Osteoblast (primary cell): Measurements from ENCODE around the gene LRRC55. TPM values are rescaled to one million over a fixed set of nuclear protein-coding genes. Genes with fewer than 3 reads are reported as not detected.

Experiments used
- DNase-seq: peaks from one replicate; pipeline ENCODE4 v3.0.0; 2011; ENCODE audit warnings: low spot score, mixed read lengths; ENCODE audit not compliant: insufficient read length; ENCODE audit errors: missing footprints
- H2AFZ ChIP-seq: 2 replicates; pipeline ENCODE4 v1.6.0; 2011; ENCODE audit warnings: mild to moderate bottlenecking, low read length
- H3K27ac ChIP-seq: 2 replicates; pipeline ENCODE4 v1.5.1; 2011; ENCODE audit warnings: mild to moderate bottlenecking, low read depth, low read length, moderate library complexity
- H3K27me3 ChIP-seq: 2 replicates; pipeline ENCODE4 v1.6.0; 2012; ENCODE audit warnings: mild to moderate bottlenecking, control low read depth, inconsistent platforms, low read length, moderate library complexity; ENCODE audit not compliant: insufficient read depth
- H3K36me3 ChIP-seq: 2 replicates; pipeline ENCODE4 v1.5.1; 2011; ENCODE audit warnings: mild to moderate bottlenecking, low read length, control low read depth, moderate library complexity; ENCODE audit not compliant: insufficient read depth
- H3K4me1 ChIP-seq: 2 replicates; pipeline ENCODE4 v1.5.1; 2011; ENCODE audit warnings: mild to moderate bottlenecking, low read length, control low read depth, moderate library complexity; ENCODE audit not compliant: insufficient read depth
- H3K4me2 ChIP-seq: 2 replicates; pipeline ENCODE4 v1.6.0; 2011; ENCODE audit warnings: mild to moderate bottlenecking, low read length; ENCODE audit not compliant: insufficient read depth
- H3K4me3 ChIP-seq: fragments of 200-600 bp; sonication (generic); 3 replicates; pipeline ENCODE4 v1.5.1; 2012; ENCODE audit warnings: mild to moderate bottlenecking, low read length, inconsistent platforms; ENCODE audit not compliant: insufficient read depth
- H3K79me2 ChIP-seq: 2 replicates; pipeline ENCODE4 v1.6.0; 2012; ENCODE audit warnings: mild to moderate bottlenecking, low read length, control low read depth, inconsistent platforms; ENCODE audit not compliant: insufficient read depth
- H3K9me3 ChIP-seq: 2 replicates; pipeline ENCODE4 v1.5.1; 2011; ENCODE audit warnings: low read depth, low read length, control low read depth
- H4K20me1 ChIP-seq: 2 replicates; pipeline ENCODE4 v1.6.0; 2012; ENCODE audit warnings: mild to moderate bottlenecking, low read length, control low read depth; ENCODE audit not compliant: insufficient read depth
- CTCF ChIP-seq: IDR thresholded peaks from 2 replicates; pipeline ENCODE4 v1.5.1; 2011; ENCODE audit warnings: mild to moderate bottlenecking, low read depth, low read length, moderate library complexity; ENCODE audit errors: extremely low read depth
- total RNA-seq: library from RNA; depleted of rRNA; stranded (reverse); fragments of >200 nt; gene quantifications from 2 replicates; pipeline ENCODE4 v1.2.3, GENCODE V29; 2012

LRRC55 gene
- total RNA-seq, 1 donor, result not detected

GRCh38 chr11:57230316-57230715, 48.6 kb downstream of the LRRC55 start:
- TF ChIP-seq CTCF, result no peak
- Histone ChIP-seq H3K4me3 (no peak overlapping the region), H3K79me2 (no peaks in the 10 kb centered on the region), H3K27me3 (peaks cover 43% of the 10 kb centered on the region), H2AFZ (no peak overlapping the region), H3K4me1 (peaks cover 9% of the 10 kb centered on the region), H3K27ac (no peak overlapping the region), H3K4me2 (no peak overlapping the region), H3K9me3 (no peaks in the 10 kb centered on the region), H3K36me3 (no peaks in the 10 kb centered on the region), H4K20me1 (no peaks in the 10 kb centered on the region)
- no peak for DNase-seq

DNA sequence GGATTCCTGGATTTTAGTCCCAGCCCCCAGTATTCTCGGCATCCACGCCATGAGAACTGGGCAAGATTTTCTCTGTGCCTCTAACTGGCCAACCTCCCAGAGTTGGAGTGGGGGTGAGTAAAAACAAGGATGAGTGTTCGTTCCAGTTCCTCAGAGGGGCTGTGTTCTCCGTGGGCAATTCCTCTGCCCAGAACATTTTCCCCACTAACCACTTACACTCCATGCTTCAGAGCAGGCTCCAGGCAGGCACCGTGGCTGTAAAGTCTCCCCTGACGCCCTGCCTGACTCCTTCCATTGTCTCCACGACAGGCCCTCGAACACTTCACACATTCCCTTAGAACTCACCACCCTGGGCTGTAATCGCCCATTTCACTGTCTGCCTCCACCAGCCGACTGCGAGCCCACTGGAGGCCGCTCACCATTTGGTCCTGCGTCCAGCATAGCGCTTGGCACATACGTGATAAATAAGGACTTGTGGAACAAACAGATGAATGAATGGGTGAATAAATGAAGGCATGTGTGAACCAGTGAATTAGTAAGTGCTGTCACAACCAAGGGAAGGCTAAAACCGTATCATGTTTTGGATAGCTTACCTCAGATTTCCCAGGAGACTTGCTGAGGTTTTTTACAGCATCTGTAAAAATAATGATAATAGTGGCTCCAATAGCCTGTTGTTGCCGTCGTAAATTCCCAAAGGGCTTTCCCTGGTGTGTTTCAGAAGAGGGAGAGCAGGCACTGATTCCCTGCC, 49.2 kb downstream of the LRRC55 start:
- H2AFZ ChIP-seq, result no peak overlapping the region

DNA sequence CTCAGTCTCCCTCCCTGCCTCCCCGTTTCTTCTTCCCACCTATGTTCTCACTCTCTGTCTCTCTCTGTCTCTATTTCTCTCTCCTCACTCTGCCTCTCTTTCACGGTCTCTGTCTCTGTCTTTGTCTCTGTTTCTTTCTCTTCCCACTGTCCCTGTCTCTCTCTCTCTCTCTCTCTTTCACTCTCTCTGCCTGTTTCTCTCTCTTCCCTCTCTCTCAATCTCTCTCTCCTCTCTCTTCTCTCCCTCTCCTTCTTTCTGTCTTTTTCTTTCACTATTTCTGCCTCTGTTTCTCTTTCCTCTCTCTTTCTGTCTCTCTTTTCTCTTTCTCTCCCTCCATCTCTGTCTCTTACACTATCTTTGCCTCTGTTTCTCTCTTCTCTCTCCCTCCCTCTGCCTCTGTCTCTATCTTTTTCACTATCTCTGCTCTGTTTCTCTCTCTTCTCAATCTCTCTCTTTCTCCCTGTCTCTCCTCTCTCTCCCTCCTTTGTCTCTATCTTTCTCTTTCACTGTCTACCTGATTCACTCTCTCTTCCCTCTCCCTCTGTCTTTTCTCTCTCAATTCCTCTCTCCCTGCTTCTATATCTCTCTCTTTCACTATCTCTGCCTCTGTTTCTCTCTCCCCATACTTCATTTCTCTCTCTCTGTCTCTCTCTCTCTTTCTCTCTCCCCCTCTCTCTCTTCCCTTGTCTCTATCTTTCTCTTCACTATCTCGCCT, 49.9 kb downstream of the LRRC55 start:
- H3K27me3 ChIP-seq, result peaks cover 48% of the 10 kb centered on the region
- H4K20me1 ChIP-seq, result no peaks in the 10 kb centered on the region
- no peaks in the 10 kb centered on the region for H3K79me2 ChIP-seq
- peaks cover 9% of the 10 kb centered on the region for H3K4me1 ChIP-seq
- H2AFZ ChIP-seq, result no peak overlapping the region
- H3K36me3 ChIP-seq, result no peaks in the 10 kb centered on the region
- no peak overlapping the region for H3K4me3 ChIP-seq
- no peaks in the 10 kb centered on the region for H3K9me3 ChIP-seq
- H3K27ac ChIP-seq, result no peak overlapping the region
- DNase-seq, result no peak
- no peak for TF ChIP-seq CTCF
- no peak overlapping the region for H3K4me2 ChIP-seq

More for the DNA sequence above, 49.2 kb downstream of the LRRC55 start:
- Histone ChIP-seq H4K20me1 (no peaks in the 10 kb centered on the region), H3K9me3 (no peaks in the 10 kb centered on the region), H3K4me1 (peaks cover 9% of the 10 kb centered on the region), H3K4me2 (peak overlapping the region; percentile 38), H3K27me3 (peaks cover 48% of the 10 kb centered on the region), H3K27ac (no peak overlapping the region), H3K4me3 (no peak overlapping the region), H3K79me2 (no peaks in the 10 kb centered on the region), H3K36me3 (no peaks in the 10 kb centered on the region)
- no peak for TF ChIP-seq CTCF
- no peak for DNase-seq

GRCh38 chr11:57233702-57234101, 51.9 kb downstream of the LRRC55 start:
- peaks cover 9% of the 10 kb centered on the region for H3K4me1 ChIP-seq
- H2AFZ ChIP-seq, result no peak overlapping the region
- H3K79me2 ChIP-seq, result no peaks in the 10 kb centered on the region
- peaks cover 48% of the 10 kb centered on the region for H3K27me3 ChIP-seq
- H4K20me1 ChIP-seq, result no peaks in the 10 kb centered on the region
- no peak for TF ChIP-seq CTCF
- H3K9me3 ChIP-seq, result no peaks in the 10 kb centered on the region
- H3K27ac ChIP-seq, result no peak overlapping the region
- DNase-seq, result no peak
- H3K4me3 ChIP-seq, result no peak overlapping the region
- no peaks in the 10 kb centered on the region for H3K36me3 ChIP-seq
- H3K4me2 ChIP-seq, result no peak overlapping the region
